Adipose tissue (tissue), 3 donors: Measurements from ENCODE around the gene PNPLA3. TPM values are rescaled to one million over a fixed set of nuclear protein-coding genes. Genes with fewer than 3 reads are reported as not detected.

ENCODE experiments used
- H3K27ac ChIP-seq: one replicate; pipeline ENCODE4 v1.5.1; 2013; ENCODE audit warnings: low read depth, low read length
- WGBS, 3 donors: extraction: QIAGEN DNeasy Blood & Tissue Kit; methylation state at CpG; one replicate each; pipeline ENCODE4 v1.1.7; 2013; 5-methylcytosine and 5-hydroxymethylcytosine counted together
- polyA plus RNA-seq, 3 donors: library from polyadenylated mRNA; stranded (reverse); fragments of 200-250 nt; gene quantifications; one replicate each; pipeline ENCODE4 v1.2.3, GENCODE V29; 2013
- donor health status: healthy with polysubstance abuse.
- donor health status: Bipolar disorder and iron deficiency.
- donor health status: healthy.

The PNPLA3 gene
- polyA plus RNA-seq, 3 donors: 1.1 to 6.6 (median 2.8) TPM

- WGBS, 3 donors: 87 to 92% (median 89%) methylated on average over 19 of the region's 19 CpGs
- no peak overlapping the region for H3K27ac ChIP-seq
Measured at GRCh38 chr22:43976861-43977795, 53.5 kb downstream of the PNPLA3 start.

- no peak overlapping the region for H3K27ac ChIP-seq
- 45 to 98% (median 96%) methylated on average over 4 of the region's 4 CpGs for WGBS, 3 donors
Measured at GRCh38 chr22:43978558-43978957, 55.0 kb downstream of the PNPLA3 start.

GRCh38 chr22:43980579-43980978 lies 57.0 kb downstream of the PNPLA3 start:
- WGBS, 3 donors: 97 to 100% (median 99%) methylated on average over 7 of the region's 7 CpGs
- H3K27ac ChIP-seq: no peak overlapping the region

- no peak overlapping the region for H3K27ac ChIP-seq
- WGBS, 3 donors: 53 to 97% (median 94%) methylated on average over 17 of the region's 17 CpGs
Measured at GRCh38 chr22:43980996-43981395, 57.4 kb downstream of the PNPLA3 start.

- 97% methylated on average over 16 of the region's 16 CpGs for WGBS, 3 donors
- no peak overlapping the region for H3K27ac ChIP-seq
Measured at GRCh38 chr22:43983808-43984207, 60.2 kb downstream of the PNPLA3 start.

GRCh38 chr22:43985532-43985931 lies 61.9 kb downstream of the PNPLA3 start:
- H3K27ac ChIP-seq: no peak overlapping the region
- 85 to 90% (median 87%) methylated on average over 12 of the region's 12 CpGs for WGBS, 3 donors

- WGBS, 3 donors: 74 to 84% (median 79%) methylated on average over 8 of the region's 8 CpGs
- no peak overlapping the region for H3K27ac ChIP-seq
Measured at GRCh38 chr22:43988116-43988820, 64.7 kb downstream of the PNPLA3 start.

- WGBS, 3 donors: 94 to 95% (median 94%) methylated on average over 10 of the region's 10 CpGs
Measured at GRCh38 chr22:43988960-43989359, 65.4 kb downstream of the PNPLA3 start.

GRCh38 chr22:43990044-43990443 lies 66.4 kb downstream of the PNPLA3 start:
- H3K27ac ChIP-seq: no peak overlapping the region
- 84 to 91% (median 88%) methylated on average over 13 of the region's 13 CpGs for WGBS, 3 donors

More at GRCh38 chr22:43988960-43989359, 65.4 kb downstream of the PNPLA3 start:
- H3K27ac ChIP-seq: no peak overlapping the region

- 93 to 96% (median 93%) methylated on average over 11 of the region's 11 CpGs for WGBS, 3 donors
- no peak overlapping the region for H3K27ac ChIP-seq
Measured at GRCh38 chr22:43991316-43992020, 67.9 kb downstream of the PNPLA3 start.

- 77 to 93% (median 78%) methylated on average over 16 of the region's 16 CpGs for WGBS, 3 donors
- H3K27ac ChIP-seq: no peak overlapping the region
Measured at GRCh38 chr22:43992331-43992821, 68.8 kb downstream of the PNPLA3 start.

GRCh38 chr22:43993072-43993760 lies 69.6 kb downstream of the PNPLA3 start:
- H3K27ac ChIP-seq: no peak overlapping the region
- WGBS, 3 donors: 27 to 38% (median 30%) methylated on average over 20 of the region's 20 CpGs

- H3K27ac ChIP-seq: no peak overlapping the region
- 93 to 96% (median 94%) methylated on average over 11 of the region's 11 CpGs for WGBS, 3 donors
Measured at GRCh38 chr22:43994006-43994405, 70.4 kb downstream of the PNPLA3 start.

- H3K27ac ChIP-seq: no peak overlapping the region
- WGBS, 3 donors: 85 to 99% (median 94%) methylated on average over 9 of the region's 9 CpGs
Measured at GRCh38 chr22:43994416-43994815, 70.8 kb downstream of the PNPLA3 start.

GRCh38 chr22:43995057-43995685 lies 71.6 kb downstream of the PNPLA3 start:
- no peak overlapping the region for H3K27ac ChIP-seq
- 93 to 96% (median 95%) methylated on average over 15 of the region's 15 CpGs for WGBS, 3 donors

GRCh38 chr22:43995798-43996169 lies 72.2 kb downstream of the PNPLA3 start:
- H3K27ac ChIP-seq: no peak overlapping the region
- 48 to 88% (median 49%) methylated on average over 7 to 10 of the region's 10 CpGs for WGBS, 3 donors

GRCh38 chr22:43996170-43996980 lies 72.8 kb downstream of the PNPLA3 start:
- H3K27ac ChIP-seq: no peak overlapping the region

More at GRCh38 chr22:43996170-43996980, 72.8 kb downstream of the PNPLA3 start:
- 72 to 85% (median 72%) methylated on average over 45 of the region's 45 CpGs for WGBS, 3 donors
